Ovary (tissue), 9 donors: ENCODE measurements around the gene TRAK1. TPM values are rescaled to one million over a fixed set of nuclear protein-coding genes. Genes with fewer than 3 reads are reported as not detected.

Experiments
- DNase-seq, 5 donors: peaks; one replicate each; pipeline ENCODE4 v3.0.0-alpha.2; 2019 to 2020
- H3K27ac ChIP-seq, 2 donors: fragments of 200-600 bp; one replicate each; pipeline versions ENCODE4 v1.5.1 to v1.8.0; 2019 to 2022
- H3K27me3 ChIP-seq: fragments of 200-600 bp; one replicate; pipeline ENCODE4 v1.8.0; 2022
- H3K36me3 ChIP-seq: fragments of 200-600 bp; sonication (generic); one replicate; pipeline ENCODE4 v1.5.1; 2019
- H3K4me1 ChIP-seq: one replicate; pipeline ENCODE4 v1.8.1; 2013; ENCODE audit warnings: mild to moderate bottlenecking, moderate library complexity; ENCODE audit not compliant: insufficient read depth
- H3K4me3 ChIP-seq: fragments of 200-600 bp; sonication (generic); one replicate; pipeline ENCODE4 v1.5.1; 2017
- H3K9me3 ChIP-seq, 2 donors: fragments of 200-600 bp in 1 of 2; sonication (generic) in 1 of 2; one replicate each; pipeline versions ENCODE4 v1.5.1 to v1.8.1; 2013 to 2019; ENCODE audit warnings: mild to moderate bottlenecking in 1 of 2, moderate library complexity in 1 of 2
- CTCF ChIP-seq, 3 donors: fragments of 450-650 bp in 2 of 3; fragments of 200-600 bp in 1 of 3; IDR thresholded peaks; one replicate each; pipeline versions ENCODE4 v1.5.1 to v1.8.0; 2016 to 2022; ENCODE audit warnings: antibody characterized with exemption in 3 of 3, mild to moderate bottlenecking in 1 of 3
- EP300 ChIP-seq: sonication (generic); formaldehyde crosslinking; IDR thresholded peaks from one replicate; pipeline ENCODE4 v1.6.1; 2017; ENCODE audit warnings: antibody characterized with exemption
- POLR2A ChIP-seq: fragments of 450-650 bp; IDR thresholded peaks from one replicate; pipeline ENCODE4 v1.6.1; 2017; ENCODE audit warnings: antibody characterized with exemption, mild to moderate bottlenecking, moderate library complexity
- WGBS, 3 donors: extraction: QIAGEN DNeasy Blood & Tissue Kit in 1 of 3; methylation state at CpG; one replicate each; pipeline versions ENCODE4 v1.1.5 to v1.1.7; 2013 to 2017; 5-methylcytosine and 5-hydroxymethylcytosine counted together
- intact Hi-C, 4 donors: fragments of 100-400 bp; cut with DNase I; formaldehyde crosslinking; loops; one replicate each; pipeline versions ENCODE4 v1.11.0 to v1.15.1; 2022 to 2023
- polyA plus RNA-seq, 2 donors: library from polyadenylated mRNA; stranded (reverse); fragments of 200-250 nt in 1 of 2; fragments of 350-450 nt in 1 of 2; fragmentation: Illumina TruSeq in 1 of 2; extraction: RNeasy Lipid Tissue Mini Kit (QIAGEN cat#74804) in 1 of 2; gene quantifications; one replicate each; pipeline ENCODE4 v1.2.3, GENCODE V29; 2013 to 2014
- total RNA-seq, 7 donors: library from RNA; depleted of rRNA in 2 of 7; stranded (reverse); fragments of >200 nt in 2 of 7; fragmentation: NEBNext Ultra II Directional in 3 of 7; extraction: Animal tissue kit (Norgen Biotek cat#: 25700) in 3 of 7; gene quantifications; one replicate each; pipeline versions ENCODE4 v1.1.0 to v1.2.4, GENCODE V29; 2016 to 2023
- donor health status: DM: no; HTN: no; CAD: no; lungs with moderate emphysema.
- donor health status: DM: no; HTN: no; CAD: no.
- donor health status: Bipolar disorder and iron deficiency.
- donor health status: DM: yes; HTN: yes; CAD: no.
- donor health status: DM: no; HTN: no; CAD: no.
- donor health status: DM: yes; HTN: yes; CAD: no.

The TRAK1 gene
- total and polyA plus RNA-seq, 9 donors: 7.1 to 17.7 (median 14.9) TPM

GRCh38 chr3:42123824-42124658 lies 32.9 kb downstream of the TRAK1 start:
- Histone ChIP-seq H3K9me3 (no peaks in the 10 kb centered on the region), H3K27me3 (no peaks in the 10 kb centered on the region), H3K27ac (no peak overlapping the region), H3K36me3 (no peaks in the 10 kb centered on the region), H3K4me3 (no peak overlapping the region), H3K4me1 (peaks cover 2% of the 10 kb centered on the region)
- TF ChIP-seq POLR2A: no peak
- no peak for TF ChIP-seq EP300
- TF ChIP-seq CTCF (IDR thresholded peaks at IDR 0.05): no peak
- intact Hi-C loops: no loop called here
- 87 to 89% (median 88%) methylated on average over 5 of the region's 5 CpGs for WGBS, 3 donors
- no peak for DNase-seq

GRCh38 chr3:42127226-42127625 lies 36.1 kb downstream of the TRAK1 start:
- WGBS, 3 donors: 97 to 99% (median 99%) methylated on average over 3 of the region's 3 CpGs
- no peak overlapping the region for H3K27ac ChIP-seq
- no peaks in the 10 kb centered on the region for H3K27me3 ChIP-seq
- DNase-seq: no peak
- H3K36me3 ChIP-seq: no peaks in the 10 kb centered on the region
- intact Hi-C loops: no loop called here
- H3K4me3 ChIP-seq: no peak overlapping the region
- TF ChIP-seq CTCF (IDR thresholded peaks at IDR 0.05): no peak
- H3K4me1 ChIP-seq: peaks cover 2% of the 10 kb centered on the region
- no peaks in the 10 kb centered on the region for H3K9me3 ChIP-seq

GRCh38 chr3:42128526-42128925 lies 37.4 kb downstream of the TRAK1 start:
- H3K27ac ChIP-seq: no peak overlapping the region
- no peaks in the 10 kb centered on the region for H3K4me1 ChIP-seq
- no peak for DNase-seq
- H3K4me3 ChIP-seq: no peak overlapping the region
- no peaks in the 10 kb centered on the region for H3K9me3 ChIP-seq
- no peaks in the 10 kb centered on the region for H3K36me3 ChIP-seq
- WGBS, 3 donors: 60 to 80% (median 74%) methylated on average over 1 of the region's 1 CpG
- H3K27me3 ChIP-seq: no peaks in the 10 kb centered on the region
- intact Hi-C loops: no loop called here
- TF ChIP-seq POLR2A (no peak), EP300 (no peak), CTCF (IDR thresholded peaks at IDR 0.05) (no peak)

- H3K4me1 ChIP-seq: no peaks in the 10 kb centered on the region
- no peak overlapping the region for H3K27ac ChIP-seq
- intact Hi-C loops: no loop called here
- no peak overlapping the region for H3K4me3 ChIP-seq
- TF ChIP-seq CTCF (IDR thresholded peaks at IDR 0.05) (no peak), POLR2A (no peak), EP300 (no peak)
- no peaks in the 10 kb centered on the region for H3K9me3 ChIP-seq
- H3K27me3 ChIP-seq: no peaks in the 10 kb centered on the region
- DNase-seq: no peak
- H3K36me3 ChIP-seq: no peaks in the 10 kb centered on the region
- 85 to 89% (median 87%) methylated on average over 18 of the region's 18 CpGs for WGBS, 3 donors
Measured at GRCh38 chr3:42129014-42129953, 38.1 kb downstream of the TRAK1 start.
